Measurements from ENCODE around the gene ZNF587. TPM values are rescaled to one million over a fixed set of nuclear protein-coding genes. Genes with fewer than 3 reads are reported as not detected.
"Not testable (repeated sequence)": the region's sequence is repeated elsewhere in the genome, so short reads cannot be mapped to it uniquely, and the experiment has no call there.

ZNF587 gene
- total and polyA plus RNA-seq, 8 donors, result 9.3 to 29.5 (median 16.1) TPM

GRCh38 chr19:57870225-57870624 is 20.6 kb downstream of the ZNF587 start:
- peak in 1 of 4 donors; percentile 21 for ATAC-seq

GRCh38 chr19:57872450-57872849 is 22.8 kb downstream of the ZNF587 start:
- DNase-seq, result no peak
- Histone ChIP-seq H3K36me3 (peaks cover 0 to 10% (median 7%) of the 10 kb centered on the region in 3 donors), H3K4me1 (no peaks in the 10 kb centered on the region), H3K27me3 (no peaks in the 10 kb centered on the region), H3K9me3 (peaks cover 0 to 5% (median 2%) of the 10 kb centered on the region in 4 donors), H3K27ac (no peak overlapping the region), H3K4me3 (no peak overlapping the region)
- no peak for ATAC-seq
- intact Hi-C loops (cut with DNase I), result no loop called here
- FAIRE-seq, result no peak
- no peak for TF ChIP-seq CTCF (IDR thresholded peaks at IDR 0.05)

More at GRCh38 chr19:57870225-57870624, 20.6 kb downstream of the ZNF587 start:
- no peak for TF ChIP-seq CTCF (IDR thresholded peaks at IDR 0.05)
- FAIRE-seq (no peak), DNase-seq (no peak)
- no peak overlapping the region for H3K4me3 ChIP-seq
- no peaks in the 10 kb centered on the region for H3K27me3 ChIP-seq
- no peak overlapping the region for H3K27ac ChIP-seq
- 26 to 33% methylated on average over 2 of the region's 2 CpGs for WGBS, 2 donors
- intact Hi-C loops (cut with DNase I), result no loop called here
- H3K9me3 ChIP-seq, result peaks cover 0 to 5% (median 2%) of the 10 kb centered on the region in 4 donors
- H3K36me3 ChIP-seq, result peaks cover under 1 to 30% (median 27%) of the 10 kb centered on the region in 3 donors
- no peaks in the 10 kb centered on the region for H3K4me1 ChIP-seq

- DNase-seq; H3K27ac ChIP-seq; H3K4me3 ChIP-seq; H3K36me3 ChIP-seq; H3K4me1 ChIP-seq; intact Hi-C loops (cut with DNase I); H3K27me3 ChIP-seq; ATAC-seq; FAIRE-seq; H3K9me3 ChIP-seq: not testable (repeated sequence)
- 89 to 92% methylated on average over 8 of the region's 8 CpGs for WGBS, 2 donors
Measured at GRCh38 chr19:57873883-57874799, 24.5 kb downstream of the ZNF587 start.

GRCh38 chr19:57886046-57886445 is 36.4 kb downstream of the ZNF587 start:
- Histone ChIP-seq H3K36me3 (no peaks in the 10 kb centered on the region), H3K27me3 (no peaks in the 10 kb centered on the region), H3K4me1 (no peaks in the 10 kb centered on the region), H3K9me3 (no peaks in the 10 kb centered on the region), H3K4me3 (no peak overlapping the region), H3K27ac (no peak overlapping the region)
- intact Hi-C loops (cut with DNase I), result no loop called here
- 77 to 81% methylated on average over 3 of the region's 3 CpGs for whole genome bisulfite sequencing, 2 donors
- FAIRE-seq (no peak), ATAC-seq (no peak), DNase-seq (no peak)
- TF ChIP-seq CTCF (IDR thresholded peaks at IDR 0.05), result no peak

GRCh38 chr19:57887195-57887941 is 37.7 kb downstream of the ZNF587 start:
- intact Hi-C loops (cut with DNase I), result no loop called here
- ATAC-seq (no peak), FAIRE-seq (no peak), DNase-seq (no peak)
- Histone ChIP-seq H3K27ac (no peak overlapping the region), H3K4me3 (peak overlapping the region in 2 of 4 donors; percentile 37 to 45), H3K36me3 (no peaks in the 10 kb centered on the region), H3K9me3 (no peaks in the 10 kb centered on the region), H3K27me3 (no peaks in the 10 kb centered on the region), H3K4me1 (no peaks in the 10 kb centered on the region)
- no peak for TF ChIP-seq CTCF (IDR thresholded peaks at IDR 0.05)
- 23 to 29% methylated on average over 6 of the region's 6 CpGs for WGBS, 2 donors
